Heart left ventricle (tissue), 16 donors: ENCODE data around the gene SPTBN1. TPM values are rescaled to one million over a fixed set of nuclear protein-coding genes. Genes with fewer than 3 reads are reported as not detected.

Experiments
- ATAC-seq, 4 donors: fragments of 200-7000 bp; cut with Tn5 transposase; one replicate each; pipeline ENCODE4 v1.9.1; 2020 to 2022; ENCODE audit warnings: moderate library complexity in 4 of 4, mild to moderate bottlenecking in 3 of 4, moderate number of reproducible peaks in 1 of 4
- DNase-seq, 5 donors: peaks; one replicate each; pipeline ENCODE4 v3.0.0-alpha.2; 2020
- H3K27ac ChIP-seq, 12 donors: fragments of 200-600 bp; sonication (generic) in 4 of 12; one replicate each; pipeline versions ENCODE4 v1.5.0 to v1.8.0; 2016 to 2022; ENCODE audit warnings: mild to moderate bottlenecking in 2 of 12
- H3K27me3 ChIP-seq, 9 donors: fragments of 200-600 bp; sonication (generic) in 2 of 9; one replicate each; pipeline versions ENCODE4 v1.5.1 to v1.8.0; 2016 to 2022; ENCODE audit warnings: mild to moderate bottlenecking in 3 of 9
- H3K36me3 ChIP-seq, 9 donors: fragments of 200-600 bp; sonication (generic) in 2 of 9; one replicate each; pipeline versions ENCODE4 v1.5.0 to v1.8.0; 2018 to 2022; ENCODE audit warnings: mild to moderate bottlenecking in 2 of 9
- H3K4me1 ChIP-seq, 12 donors: fragments of 200-600 bp; sonication (generic) in 4 of 12; one replicate each; pipeline versions ENCODE4 v1.5.0 to v1.8.0; 2016 to 2022; ENCODE audit warnings: mild to moderate bottlenecking in 3 of 12
- H3K4me3 ChIP-seq, 12 donors: fragments of 200-600 bp; sonication (generic) in 4 of 12; one replicate each; pipeline versions ENCODE4 v1.5.0 to v1.8.0; 2017 to 2022; ENCODE audit warnings: mild to moderate bottlenecking in 9 of 12, moderate library complexity in 4 of 12
- H3K9me3 ChIP-seq, 12 donors: fragments of 200-600 bp; sonication (generic) in 4 of 12; one replicate each; pipeline versions ENCODE4 v1.5.0 to v1.8.0; 2016 to 2022; ENCODE audit warnings: mild to moderate bottlenecking in 1 of 12
- POLR2A ChIP-seq, 2 donors: fragments of 450-650 bp; IDR thresholded peaks; one replicate each; pipeline ENCODE4 v1.6.1; 2017; ENCODE audit warnings: antibody characterized with exemption in 2 of 2, mild to moderate bottlenecking in 2 of 2, moderate library complexity in 2 of 2
- WGBS, 4 donors: extraction: QIAGEN DNeasy Blood & Tissue Kit in 2 of 4; methylation state at CpG; one replicate each; pipeline versions ENCODE4 v1.1.5 to v1.1.7; 2013 to 2018; 5-methylcytosine and 5-hydroxymethylcytosine counted together
- intact Hi-C, 10 donors: fragments of 100-400 bp; cut with DNase I; formaldehyde crosslinking; loops; one replicate each; pipeline versions ENCODE4 v1.11.1 to v1.14.2; 2022
- polyA plus RNA-seq, 2 donors: library from polyadenylated mRNA; stranded (reverse); fragments of 200-250 nt; gene quantifications; one replicate each; pipeline ENCODE4 v1.2.3, GENCODE V29; 2013
- total RNA-seq, 9 donors: library from RNA; depleted of rRNA in 2 of 9; stranded (reverse); fragments of >200 nt in 2 of 9; fragmentation: NEBNext Ultra II Directional in 3 of 9; extraction: Animal tissue kit (Norgen Biotek cat#: 25700) in 3 of 9; gene quantifications; one replicate each; pipeline versions ENCODE4 v1.1.0 to v1.2.4, GENCODE V29; 2016 to 2023
- TF ChIP-seq, protein P1 (sequence below), 12 donors: fragments of 200-600 bp; sonication (generic) in 4 of 12; IDR thresholded peaks; one replicate each; pipeline versions ENCODE4 v1.5.0 to v1.8.0; 2018 to 2022; ENCODE audit warnings: antibody characterized with exemption in 12 of 12, mild to moderate bottlenecking in 5 of 12
- donor health status: ischemic (EF 13 %, LVEDD 7.1; RV severe dilation, severe dysfunction).
- donor health status: healthy with polysubstance abuse.
- donor health status: DM: no; HTN: yes; CAD: no.
- donor health status: DM: no; HTN: no; CAD: no.
- donor health status: ischemic (EF 25% LVEDD 6.9; RV normal size, moderate dysfunction).
- donor health status: ischemic (EF 25% LVEDD 5.7; RV mildly dilated, moderate dysfunction).
- donor health status: healthy.
- donor health status: DM: yes; HTN: yes; CAD: no.
- donor health status: ischemic (EF 35%, LVEDD 5.7; RV mildly dilated, moderate dysfunction).
- donor health status: nonischemic (EF 11% LVEDD 7.7; RV severe dilation, severe dysfunction).
- donor health status: DM: yes; HTN: yes; CAD: no.
- donor health status: PGD.
- donor health status: ischemic (EF 29% LVEDD 5.4; RV normal size, mild dysfunction).
- donor health status: nonischemic (EF 23%, LVEDD 6.1; RV moderate dilation, normal function).

Gene SPTBN1
- total and polyA plus RNA-seq, 11 donors = 124 to 659 (median 422) TPM

DNA sequence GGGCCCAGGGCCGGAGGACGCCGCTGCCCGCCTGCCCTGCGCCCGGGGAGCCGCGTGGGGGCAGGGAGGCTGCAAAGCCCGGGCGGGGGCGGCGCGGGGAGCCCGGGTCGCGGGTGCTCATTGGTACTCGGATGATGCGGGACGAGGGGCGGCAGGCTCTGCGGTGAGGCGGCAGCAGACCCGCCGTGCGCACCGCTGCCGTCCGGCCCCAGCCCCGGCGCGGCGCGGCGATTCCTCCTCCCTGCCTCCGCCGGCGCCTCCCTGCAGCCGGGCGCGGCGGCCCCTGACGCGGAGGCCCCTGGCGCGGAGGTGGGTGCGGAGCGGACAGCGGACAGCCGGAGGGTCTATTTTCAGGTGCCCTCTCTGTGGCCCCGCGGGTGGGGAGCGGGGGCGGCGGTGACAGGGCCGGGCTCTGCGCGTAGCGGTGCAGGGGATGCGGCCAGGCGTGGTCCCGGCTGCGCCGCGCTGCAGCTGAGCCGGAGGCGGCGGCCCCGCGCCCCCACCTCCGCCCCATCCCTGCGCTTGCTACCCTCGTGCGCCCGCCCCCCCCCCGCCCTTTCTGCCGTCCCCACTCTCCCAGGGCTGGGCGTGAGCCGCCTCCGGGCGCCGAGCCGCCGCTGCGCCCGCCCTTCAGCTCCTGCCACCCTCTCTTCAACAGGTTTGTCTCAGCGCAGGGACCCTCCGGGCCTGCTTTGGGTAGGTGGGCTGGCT lies 640 bp downstream of the SPTBN1 start:
- peak overlapping the region; percentile 92 to 99 (median 97) for H3K27ac ChIP-seq
- ATAC-seq (peak in 3 of 4 donors; percentile 8 to 71 (median 66)), DNase-seq (peak; percentile 48 to 72 (median 56))
- 0% methylated on average over 15 to 87 of the region's 87 CpGs for WGBS, 4 donors
- TF ChIP-seq POLR2A (IDR thresholded peaks at IDR 0.05) = no peak
- TF ChIP-seq, protein P1, sequence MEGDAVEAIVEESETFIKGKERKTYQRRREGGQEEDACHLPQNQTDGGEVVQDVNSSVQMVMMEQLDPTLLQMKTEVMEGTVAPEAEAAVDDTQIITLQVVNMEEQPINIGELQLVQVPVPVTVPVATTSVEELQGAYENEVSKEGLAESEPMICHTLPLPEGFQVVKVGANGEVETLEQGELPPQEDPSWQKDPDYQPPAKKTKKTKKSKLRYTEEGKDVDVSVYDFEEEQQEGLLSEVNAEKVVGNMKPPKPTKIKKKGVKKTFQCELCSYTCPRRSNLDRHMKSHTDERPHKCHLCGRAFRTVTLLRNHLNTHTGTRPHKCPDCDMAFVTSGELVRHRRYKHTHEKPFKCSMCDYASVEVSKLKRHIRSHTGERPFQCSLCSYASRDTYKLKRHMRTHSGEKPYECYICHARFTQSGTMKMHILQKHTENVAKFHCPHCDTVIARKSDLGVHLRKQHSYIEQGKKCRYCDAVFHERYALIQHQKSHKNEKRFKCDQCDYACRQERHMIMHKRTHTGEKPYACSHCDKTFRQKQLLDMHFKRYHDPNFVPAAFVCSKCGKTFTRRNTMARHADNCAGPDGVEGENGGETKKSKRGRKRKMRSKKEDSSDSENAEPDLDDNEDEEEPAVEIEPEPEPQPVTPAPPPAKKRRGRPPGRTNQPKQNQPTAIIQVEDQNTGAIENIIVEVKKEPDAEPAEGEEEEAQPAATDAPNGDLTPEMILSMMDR (IDR thresholded peaks at IDR 0.05) = peak in 1 of 12 donors; percentile 3
- peaks cover 0 to 39% (median 0%) of the 10 kb centered on the region in 9 donors for H3K27me3 ChIP-seq
- peaks cover 11 to 53% (median 40%) of the 10 kb centered on the region in 12 donors for H3K4me1 ChIP-seq
- no peaks in the 10 kb centered on the region for H3K9me3 ChIP-seq
- H3K36me3 ChIP-seq = peaks cover 0 to 4% (median 0%) of the 10 kb centered on the region in 9 donors
- peak overlapping the region; percentile 72 to 98 (median 84) for H3K4me3 ChIP-seq
- intact Hi-C loops = loop anchor here in 8 of 10 donors (1.0 to 10.0 kb wide), 14 partner anchors 34 to 252 kb away; a partner anchor contains a TSS

DNA sequence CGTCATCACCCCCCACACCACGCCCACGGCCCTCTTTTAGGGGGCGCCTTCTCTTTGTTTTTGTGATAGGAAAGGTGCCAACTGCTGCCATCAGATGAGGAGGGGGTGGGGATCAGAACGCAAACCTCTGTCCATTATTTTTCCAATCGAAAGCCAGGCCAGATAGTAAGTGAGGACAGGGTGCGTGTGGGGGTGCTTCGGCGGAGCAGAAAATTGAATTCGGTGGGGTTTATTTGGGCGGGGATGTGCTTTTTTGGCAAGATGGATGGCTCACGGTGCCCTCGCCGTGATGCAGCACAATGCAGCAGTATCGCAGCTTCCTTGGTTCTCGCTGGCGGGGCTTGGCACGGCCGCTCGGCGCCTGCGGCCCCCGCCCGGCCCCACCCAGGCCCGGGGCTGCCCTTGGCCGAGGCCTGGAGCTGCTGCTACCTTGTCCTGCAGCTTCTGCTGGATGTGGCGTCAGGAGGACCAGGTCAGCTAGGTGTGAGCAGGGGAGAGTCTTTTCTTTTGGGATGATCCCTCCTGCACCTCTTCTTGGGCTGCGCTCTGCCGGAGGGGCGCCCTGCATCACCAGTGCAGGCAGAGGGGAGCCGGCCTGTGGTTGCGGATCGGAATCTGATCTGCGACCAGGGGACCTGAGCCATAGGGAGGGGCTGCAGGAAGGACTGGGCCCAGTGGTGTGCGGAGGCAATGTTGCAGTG lies 1.3 kb downstream of the SPTBN1 start:
- WGBS, 4 donors = 0 to 1% (median 1%) methylated on average over 33 to 35 of the region's 35 CpGs
- Histone ChIP-seq H3K36me3 (peaks cover 0 to 4% (median 0%) of the 10 kb centered on the region in 9 donors), H3K4me1 (peaks cover 15 to 60% (median 46%) of the 10 kb centered on the region in 12 donors), H3K9me3 (no peaks in the 10 kb centered on the region), H3K27me3 (peaks cover 0 to 39% (median 0%) of the 10 kb centered on the region in 9 donors), H3K4me3 (peak overlapping the region; percentile 72 to 98 (median 84)), H3K27ac (peak overlapping the region; percentile 92 to 99 (median 97))
- TF ChIP-seq, protein P1 (IDR thresholded peaks at IDR 0.05) = peak in 1 of 12 donors; percentile 3
- no peak for TF ChIP-seq POLR2A (IDR thresholded peaks at IDR 0.05)
- intact Hi-C loops = loop anchor here in 8 of 10 donors (2.0 to 10.0 kb wide), 13 partner anchors 35 to 253 kb away; a partner anchor contains a TSS
- DNase-seq (peak; percentile 50 to 70 (median 57)), ATAC-seq (peak in 3 of 4 donors; percentile 10 to 15 (median 15))

DNA sequence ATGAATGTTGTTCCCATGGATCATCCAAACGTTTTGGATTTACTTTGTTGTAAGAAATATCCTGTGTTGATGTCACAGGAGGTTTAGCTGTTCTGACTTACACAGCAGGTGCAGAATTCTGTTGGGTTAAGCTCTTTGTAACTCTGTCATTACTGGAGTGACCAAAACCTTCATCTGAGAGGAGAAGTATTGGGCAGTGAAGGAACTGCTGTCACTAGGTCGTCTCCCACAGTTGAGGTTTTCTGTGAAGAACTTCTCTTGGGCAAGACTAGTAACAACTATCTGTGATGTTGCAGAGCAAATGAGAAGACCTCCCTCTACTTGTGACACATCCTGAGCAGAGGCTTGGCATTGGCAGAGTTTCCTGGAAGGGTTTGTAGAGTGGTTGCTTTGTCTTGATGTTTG lies 2.9 kb downstream of the SPTBN1 start:
- no peak for ATAC-seq
- Histone ChIP-seq H3K27me3 (peaks cover 0 to 39% (median 0%) of the 10 kb centered on the region in 9 donors), H3K4me1 (peaks cover 21 to 74% (median 60%) of the 10 kb centered on the region in 12 donors), H3K36me3 (peaks cover 0 to 4% (median 0%) of the 10 kb centered on the region in 9 donors), H3K4me3 (peak overlapping the region in 11 of 12 donors; percentile 72 to 98 (median 85)), H3K27ac (peak overlapping the region in 11 of 12 donors; percentile 92 to 99 (median 97)), H3K9me3 (no peaks in the 10 kb centered on the region)
- intact Hi-C loops = loop anchor here in 8 of 10 donors (5.0 to 10.0 kb wide), 12 partner anchors 37 to 254 kb away; a partner anchor contains a TSS
- DNase-seq = no peak
- 0 to 7% (median 3%) methylated on average over 2 of the region's 2 CpGs for WGBS, 4 donors
- no peak for TF ChIP-seq POLR2A (IDR thresholded peaks at IDR 0.05)
- TF ChIP-seq, protein P1 (IDR thresholded peaks at IDR 0.05) = no peak
